Astrocyte of the spinal cord (primary cell): Measurements from ENCODE around the gene SIX3.

Experiments
- DNase-seq: peaks from one replicate; pipeline ENCODE4 v3.0.0; 2011; ENCODE audit warnings: low read depth, low spot score
- H3K4me3 ChIP-seq: 2 replicates; pipeline ENCODE4 v1.5.1; 2011; ENCODE audit warnings: low read depth, mild to moderate bottlenecking, low read length, moderate library complexity
- CTCF ChIP-seq: IDR thresholded peaks from 2 replicates; pipeline ENCODE4 v1.5.1; 2012; ENCODE audit warnings: low read depth, mild to moderate bottlenecking, low read length, inconsistent platforms
- in situ Hi-C: cut with HindIII; loops from 2 replicates; pipeline ENCODE4 v1.10.0; 2017; ENCODE audit warnings: low sequenced_read_pairs

The SIX3 gene

GRCh38 chr2:44943031-44943692 is 1.7 kb downstream of the SIX3 start:
- in situ Hi-C loops: no loop called here
- no peak for DNase-seq
- no peak for TF ChIP-seq CTCF
- H3K4me3 ChIP-seq: no peak overlapping the region

GRCh38 chr2:44943693-44944101 is 2.2 kb downstream of the SIX3 start:
- no peak for DNase-seq
- no peak for TF ChIP-seq CTCF
- H3K4me3 ChIP-seq: no peak overlapping the region
- in situ Hi-C loops: no loop called here

GRCh38 chr2:44944102-44944951 is 2.8 kb downstream of the SIX3 start:
- TF ChIP-seq CTCF: no peak
- H3K4me3 ChIP-seq: no peak overlapping the region
- in situ Hi-C loops: no loop called here
- DNase-seq: no peak

GRCh38 chr2:44944952-44945612 is 3.6 kb downstream of the SIX3 start:
- no peak for DNase-seq
- H3K4me3 ChIP-seq: no peak overlapping the region
- TF ChIP-seq CTCF: no peak
- in situ Hi-C loops: no loop called here

GRCh38 chr2:44945676-44946371 is 4.3 kb downstream of the SIX3 start:
- DNase-seq: no peak
- no peak overlapping the region for H3K4me3 ChIP-seq
- in situ Hi-C loops: no loop called here
- TF ChIP-seq CTCF: no peak

- no peak overlapping the region for H3K4me3 ChIP-seq
- no peak for DNase-seq
- no peak for TF ChIP-seq CTCF
- in situ Hi-C loops: no loop called here
Observed at GRCh38 chr2:44946372-44947027, 5.0 kb downstream of the SIX3 start.
